Urinary bladder (tissue), 4 donors: ENCODE data around the gene FADS1. TPM values are rescaled to one million over a fixed set of nuclear protein-coding genes. Genes with fewer than 3 reads are reported as not detected.

Source experiments
- DNase-seq: peaks from one replicate; pipeline ENCODE4 v3.0.0-alpha.2; 2015; ENCODE audit errors: extremely low spot score
- H3K27ac ChIP-seq: one replicate; pipeline ENCODE4 v1.5.1; 2013; ENCODE audit warnings: low read depth, mild to moderate bottlenecking, moderate library complexity
- H3K36me3 ChIP-seq: one replicate; pipeline ENCODE4 v1.6.1; 2013; ENCODE audit warnings: mild to moderate bottlenecking, moderate library complexity; ENCODE audit not compliant: insufficient read depth
- H3K4me1 ChIP-seq: one replicate; pipeline ENCODE4 v1.6.1; 2013; ENCODE audit warnings: mild to moderate bottlenecking, moderate library complexity; ENCODE audit not compliant: insufficient read depth
- H3K4me3 ChIP-seq: one replicate; pipeline ENCODE4 v1.5.1; 2013; ENCODE audit warnings: low read depth, low read length
- WGBS: extraction: QIAGEN DNeasy Blood & Tissue Kit; methylation state at CpG from one replicate; pipeline ENCODE4 v1.1.7; 2013; 5-methylcytosine and 5-hydroxymethylcytosine counted together
- polyA plus RNA-seq: library from polyadenylated mRNA; stranded (reverse); fragments of 200-250 nt; gene quantifications from one replicate; pipeline ENCODE4 v1.2.3, GENCODE V29; 2013
- total RNA-seq: library from RNA; depleted of rRNA; stranded (reverse); fragments of >200 nt; gene quantifications from one replicate; pipeline ENCODE4 v1.2.3, GENCODE V29; 2014
- donor health status: healthy with polysubstance abuse.
- donor health status: healthy.

Gene FADS1
- total and polyA plus RNA-seq, 2 donors = 18.0 to 68.7 TPM

DNA sequence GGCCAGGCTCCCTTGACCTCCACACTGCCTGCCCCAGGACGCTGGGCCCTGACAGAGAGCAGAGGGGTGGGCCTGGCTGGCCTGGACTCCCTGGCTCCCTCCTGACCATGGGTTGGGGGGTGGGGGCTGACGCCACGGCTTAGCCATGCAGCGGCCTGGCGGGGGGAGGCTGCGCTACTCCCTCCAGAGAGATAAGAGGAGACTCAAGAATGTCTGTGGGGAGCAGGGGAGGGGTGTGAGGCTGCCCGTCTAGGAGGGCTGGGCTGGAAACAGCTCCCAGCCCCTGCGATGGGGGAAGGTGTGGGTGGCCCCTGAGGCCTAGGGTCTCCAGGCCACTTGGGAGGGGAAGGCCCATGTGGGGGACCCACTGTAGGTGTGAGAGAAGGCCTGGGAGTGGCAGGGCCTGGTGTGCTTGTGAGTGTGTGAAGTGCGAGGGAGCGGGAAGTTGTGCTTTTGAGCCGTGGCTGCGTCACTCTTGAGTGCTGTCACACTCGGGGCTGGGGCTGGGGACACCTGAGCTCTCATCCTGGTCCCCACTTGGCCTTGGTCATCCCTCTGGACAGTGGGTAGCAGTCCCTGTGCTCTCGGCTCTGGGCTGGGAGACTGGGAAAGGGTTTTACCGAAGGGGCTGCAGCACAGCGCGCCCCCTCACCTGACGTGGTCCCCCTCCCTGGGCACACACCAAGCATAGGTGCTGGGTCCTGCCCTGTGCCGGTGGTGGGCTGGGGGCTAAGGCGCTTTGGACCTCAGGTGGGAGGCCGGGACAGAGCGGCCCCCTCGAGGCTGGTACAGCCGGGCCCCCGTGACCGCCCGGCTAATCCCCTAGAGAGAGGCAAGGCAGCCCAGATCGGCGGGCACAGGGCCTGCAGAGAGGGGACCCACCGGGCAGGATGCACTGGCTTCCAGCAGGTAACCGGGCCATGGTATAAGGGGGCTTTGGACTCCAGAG lies 62.0 kb downstream of the FADS1 start:
- Histone ChIP-seq H3K36me3 (no peaks in the 10 kb centered on the region), H3K4me1 (no peaks in the 10 kb centered on the region), H3K4me3 (no peak overlapping the region), H3K27ac (no peak overlapping the region)
- no peak for DNase-seq
- WGBS = 65% methylated on average over 31 of the region's 31 CpGs

DNA sequence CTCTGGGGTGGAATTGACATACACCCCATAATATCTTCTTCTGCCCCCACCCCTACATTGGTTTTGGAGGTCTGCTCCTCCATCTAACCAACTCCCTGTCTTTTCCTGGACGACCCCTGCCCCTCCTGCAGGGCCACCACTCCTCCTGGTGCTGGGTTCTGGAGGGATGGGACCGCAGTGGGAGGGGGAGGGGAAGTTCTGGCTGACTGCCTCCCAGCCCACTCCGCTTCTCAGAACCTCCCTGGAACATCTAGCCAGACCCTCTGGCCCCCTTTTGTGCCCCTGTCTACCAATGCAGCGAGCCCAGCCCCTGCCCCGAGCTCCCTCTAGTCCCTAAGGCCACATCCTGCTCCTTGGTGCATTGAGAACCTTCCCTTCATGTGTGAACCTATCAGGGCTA lies 63.1 kb downstream of the FADS1 start:
- no peak overlapping the region for H3K4me3 ChIP-seq
- no peaks in the 10 kb centered on the region for H3K36me3 ChIP-seq
- WGBS = 73% methylated on average over 5 of the region's 5 CpGs
- no peak overlapping the region for H3K27ac ChIP-seq
- no peaks in the 10 kb centered on the region for H3K4me1 ChIP-seq
- no peak for DNase-seq

DNA sequence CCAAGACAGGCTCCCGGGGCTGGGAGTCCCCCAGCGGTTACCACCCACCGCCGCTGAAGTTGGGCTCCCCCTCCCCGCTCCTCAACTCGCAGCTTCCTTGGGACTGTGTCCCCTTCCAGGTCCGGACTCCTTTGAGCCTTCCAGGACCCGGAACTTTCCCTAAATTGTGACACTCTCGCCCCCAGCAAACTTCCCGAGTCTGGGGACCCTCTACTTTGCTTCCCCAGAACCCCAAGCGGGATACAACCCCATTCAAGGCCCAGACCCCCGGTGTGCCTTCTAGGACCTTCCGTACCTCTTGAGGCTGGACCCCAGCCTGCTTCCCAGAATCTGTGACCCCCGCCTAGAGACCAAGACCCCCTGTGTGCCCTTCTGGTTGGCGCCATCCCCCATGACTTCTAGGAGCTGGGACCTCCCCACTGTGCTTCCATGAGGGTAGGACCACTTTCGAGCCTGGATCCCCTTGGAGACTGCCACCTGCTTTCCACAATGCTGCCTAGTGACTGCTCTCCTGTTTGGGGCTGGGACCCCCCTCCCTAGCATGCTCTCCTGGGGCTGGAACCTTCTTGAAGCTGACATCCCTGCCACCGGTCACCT lies 63.8 kb downstream of the FADS1 start:
- H3K4me1 ChIP-seq = no peaks in the 10 kb centered on the region
- peak overlapping the region; percentile 41 for H3K4me3 ChIP-seq
- no peak for DNase-seq
- H3K27ac ChIP-seq = no peak overlapping the region
- WGBS = 26% methylated on average over 17 of the region's 17 CpGs
- no peaks in the 10 kb centered on the region for H3K36me3 ChIP-seq

DNA sequence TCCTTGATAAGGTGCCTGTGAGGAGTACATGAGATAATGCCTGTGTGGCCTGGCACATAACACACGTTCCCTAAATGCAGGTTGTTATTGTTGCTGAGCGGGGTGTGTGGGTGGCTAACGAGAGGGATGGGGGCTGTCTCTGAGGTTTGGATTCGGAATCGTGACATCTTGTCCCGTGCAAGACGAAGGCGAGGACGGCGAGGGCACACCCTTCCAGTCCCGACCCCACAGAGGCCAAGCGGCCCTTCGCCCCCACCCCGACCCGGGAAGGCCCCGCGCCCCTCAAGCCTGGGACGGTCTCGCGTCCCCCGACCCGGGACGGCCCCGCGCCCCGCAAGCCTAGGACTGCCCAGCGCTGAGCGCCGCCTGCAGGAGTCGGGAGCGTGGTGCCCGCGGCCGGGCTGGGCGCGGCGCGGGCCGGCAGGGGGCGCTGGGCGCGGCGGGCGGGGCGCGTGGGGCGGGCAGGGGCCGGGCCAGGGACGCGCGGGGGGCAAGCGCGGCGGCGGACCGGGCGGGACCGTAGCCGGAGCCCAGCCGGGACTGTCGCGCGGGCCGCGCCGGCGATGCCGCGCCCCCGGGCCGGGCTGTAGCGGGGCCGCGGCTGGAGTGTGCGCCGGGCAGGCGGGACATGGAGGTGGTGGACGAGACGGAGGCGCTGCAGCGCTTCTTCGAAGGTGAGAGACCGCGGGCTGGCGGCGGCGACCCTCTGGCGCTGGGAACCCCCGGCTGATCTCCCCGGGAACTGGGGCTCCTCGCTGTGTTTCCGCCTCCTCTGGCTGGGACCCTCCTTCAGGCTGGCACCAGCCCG lies 64.5 kb downstream of the FADS1 start, which contains the start of gene MYRF:
MYRF (plus strand) TSS at position 520 of the 808 bp plus-strand sequence; CDS start at position 629, 109 bp downstream.
- no peak for DNase-seq
- Histone ChIP-seq H3K4me3 (peak within 1 kb of the TSS; percentile 41), H3K27ac (no peak within 1 kb of the TSS), H3K36me3 (no peaks in the 10 kb centered on the region), H3K4me1 (no peaks in the 10 kb centered on the region)
- WGBS = 2% methylated on average over 90 of the region's 93 CpGs

DNA sequence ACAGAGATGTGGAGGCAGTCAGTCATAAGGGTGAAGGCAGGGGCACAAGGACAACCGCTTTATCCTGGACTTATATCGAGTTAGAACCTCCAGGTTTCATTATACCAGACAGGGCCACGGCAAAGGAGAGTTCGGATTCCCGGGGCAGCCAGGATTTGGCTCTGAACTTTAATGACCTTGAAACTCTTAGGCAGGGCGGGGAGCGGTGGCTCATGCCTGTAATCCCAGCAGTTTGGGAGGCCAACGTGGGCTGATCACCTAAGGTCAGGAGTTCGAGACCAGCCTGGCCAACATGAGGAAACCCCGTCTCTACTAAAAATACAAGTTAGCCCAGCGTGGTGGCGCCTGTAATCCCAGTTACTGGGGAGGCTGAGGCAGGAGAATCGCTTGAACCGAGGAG lies 65.4 kb downstream of the FADS1 start:
- H3K4me3 ChIP-seq = no peak overlapping the region
- no peaks in the 10 kb centered on the region for H3K36me3 ChIP-seq
- 90% methylated on average over 14 of the region's 14 CpGs for WGBS
- no peak overlapping the region for H3K27ac ChIP-seq
- H3K4me1 ChIP-seq = no peaks in the 10 kb centered on the region
- DNase-seq = no peak

DNA sequence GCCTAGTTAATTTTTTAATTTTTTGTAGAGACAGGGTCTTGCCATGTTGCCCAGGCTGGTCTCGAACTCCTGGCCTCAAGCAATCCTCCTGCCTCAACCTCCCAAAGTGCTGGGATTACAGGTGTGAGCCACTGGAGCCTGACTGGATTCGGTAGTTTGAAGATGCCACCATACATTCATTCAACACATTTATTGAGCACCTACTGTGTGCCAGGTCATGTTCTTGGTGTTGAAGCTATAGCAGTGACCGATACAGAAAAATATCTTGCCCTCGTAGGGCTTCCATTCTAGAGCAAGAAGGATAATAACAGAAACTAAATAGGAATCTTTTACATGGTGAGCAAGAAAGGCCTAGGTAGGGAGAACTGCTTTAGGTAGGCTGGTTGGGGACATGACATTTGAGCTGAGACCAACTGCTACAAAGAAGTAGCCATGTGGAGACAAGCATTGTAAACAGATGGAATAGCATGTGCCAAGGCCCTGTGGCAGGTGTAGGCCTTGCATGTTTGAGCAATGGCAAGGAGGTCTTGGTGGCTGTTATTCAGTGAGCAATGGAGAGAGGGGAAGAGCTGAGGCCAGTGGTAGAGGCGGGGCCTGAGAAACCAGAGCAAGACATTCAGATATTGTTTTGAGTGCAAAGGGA lies 66.1 kb downstream of the FADS1 start:
- 99% methylated on average over 5 of the region's 5 CpGs for WGBS
- no peaks in the 10 kb centered on the region for H3K36me3 ChIP-seq
- no peak for DNase-seq

More for the DNA sequence above, 66.1 kb downstream of the FADS1 start:
- H3K4me3 ChIP-seq = no peak overlapping the region
- H3K4me1 ChIP-seq = no peaks in the 10 kb centered on the region
- H3K27ac ChIP-seq = no peak overlapping the region

Other genes with a start within 250 kb of the FADS1 start
- 1.1 TPM for gene SYT7, start 235.9 kb downstream of the FADS1 start, total RNA-seq
- 2.6 TPM for gene SYT7, start 235.9 kb downstream of the FADS1 start, polyA plus RNA-seq
- gene DAGLA, start 136.6 kb downstream of the FADS1 start, total RNA-seq = 1.8 TPM
- gene DAGLA, start 136.6 kb downstream of the FADS1 start, polyA plus RNA-seq = 2.5 TPM
- gene MYRF, start 64.4 kb downstream of the FADS1 start, total RNA-seq = 4.7 TPM
- gene MYRF, start 64.4 kb downstream of the FADS1 start, polyA plus RNA-seq = 0.79 TPM
- 86.6 TPM for gene TMEM258, start 24.4 kb downstream of the FADS1 start, total RNA-seq
- gene TMEM258, start 24.4 kb downstream of the FADS1 start, polyA plus RNA-seq = 153 TPM
- gene FEN1, start 24.1 kb downstream of the FADS1 start, total RNA-seq = 13.1 TPM
- 9.6 TPM for gene FEN1, start 24.1 kb downstream of the FADS1 start, polyA plus RNA-seq
- gene FADS2, start 11.3 kb upstream of the FADS1 start, total RNA-seq = 75.1 TPM
- 33.3 TPM for gene FADS2, start 11.3 kb upstream of the FADS1 start, polyA plus RNA-seq
- gene FADS3, start 74.5 kb upstream of the FADS1 start, total RNA-seq = 17.8 TPM
- 43.5 TPM for gene FADS3, start 74.5 kb upstream of the FADS1 start, polyA plus RNA-seq
- gene RAB3IL1, start 100.6 kb upstream of the FADS1 start, total RNA-seq = 13.0 TPM
- gene RAB3IL1, start 100.6 kb upstream of the FADS1 start, polyA plus RNA-seq = 30.6 TPM
- 2.0 TPM for gene BEST1, start 133.3 kb upstream of the FADS1 start, total RNA-seq
- gene BEST1, start 133.3 kb upstream of the FADS1 start, polyA plus RNA-seq = 6.7 TPM
- gene FTH1, start 150.6 kb upstream of the FADS1 start, total RNA-seq = 523 TPM
- 5,662 TPM for gene FTH1, start 150.6 kb upstream of the FADS1 start, polyA plus RNA-seq